Erythroblast (primary cell): ENCODE results near the gene IGF2.

ENCODE experiments used
- GATA1 ChIP-seq: IDR thresholded peaks from 2 replicates; pipeline ENCODE4 v1.6.1; 2011; ENCODE audit warnings: low read depth, mild to moderate bottlenecking, control low read depth, low read length, moderate library complexity
- POLR2A ChIP-seq: IDR thresholded peaks from 2 replicates; pipeline ENCODE4 v1.6.1; 2011; ENCODE audit warnings: mild to moderate bottlenecking, low read length

DNA sequence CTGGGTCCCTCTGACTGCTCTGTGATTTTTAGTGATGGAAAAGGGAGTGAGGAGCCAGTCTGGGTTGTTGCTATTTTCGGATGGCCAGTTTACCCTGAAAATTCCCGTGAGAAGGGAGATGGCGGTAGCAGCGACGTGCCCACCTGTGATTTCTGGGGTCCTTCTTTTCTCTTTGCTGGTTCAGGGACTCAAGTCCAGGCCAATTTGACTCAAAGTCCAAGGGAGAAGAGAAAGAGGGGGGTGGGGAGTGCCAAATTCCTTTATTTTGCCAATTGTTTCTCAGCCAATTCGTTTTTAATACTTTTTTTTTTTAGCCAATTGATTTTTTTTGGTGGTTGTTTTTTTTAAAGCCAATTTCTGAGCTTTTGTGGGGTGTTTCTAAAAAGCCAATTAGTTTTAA, 6.9 kb downstream of the IGF2 start:
- TF ChIP-seq POLR2A (no peak), GATA1 (no peak)
